ENCODE data around the gene MORC1.

Gene MORC1

GRCh38 chr3:109026821-109027220 lies 91.1 kb downstream of the MORC1 start:
- no peak for DNase-seq

GRCh38 chr3:109025896-109026295 lies 92.0 kb downstream of the MORC1 start:
- DNase-seq, result no peak

GRCh38 chr3:109023656-109024254 lies 94.2 kb downstream of the MORC1 start:
- DNase-seq, result peak; percentile 73

- no peak for DNase-seq
Observed at GRCh38 chr3:109023167-109023566, 94.8 kb downstream of the MORC1 start.

GRCh38 chr3:109021556-109021955 lies 96.4 kb downstream of the MORC1 start:
- DNase-seq, result no peak

- no peak for DNase-seq
Observed at GRCh38 chr3:109018828-109019227, 99.1 kb downstream of the MORC1 start.

GRCh38 chr3:109005443-109005842 lies 112.5 kb downstream of the MORC1 start:
- no peak for DNase-seq

GRCh38 chr3:108998436-108998835 lies 119.5 kb downstream of the MORC1 start:
- DNase-seq, result no peak

- no peak for DNase-seq
Observed at GRCh38 chr3:108985844-108986243, 132.1 kb downstream of the MORC1 start.

GRCh38 chr3:108983051-108983450 lies 134.9 kb downstream of the MORC1 start:
- no peak for DNase-seq

- DNase-seq, result no peak
Observed at GRCh38 chr3:108976058-108976457, 141.9 kb downstream of the MORC1 start.

GRCh38 chr3:108973019-108973418 lies 144.9 kb downstream of the MORC1 start:
- DNase-seq, result no peak

GRCh38 chr3:108972482-108972881 lies 145.5 kb downstream of the MORC1 start:
- DNase-seq, result no peak

GRCh38 chr3:108970561-108970960 lies 147.4 kb downstream of the MORC1 start:
- no peak for DNase-seq

- no peak for DNase-seq
Observed at GRCh38 chr3:108966773-108967172, 151.2 kb downstream of the MORC1 start.

GRCh38 chr3:108959017-108959416 lies 158.9 kb downstream of the MORC1 start:
- DNase-seq, result no peak

GRCh38 chr3:108953700-108954099 lies 164.2 kb downstream of the MORC1 start, which contains the start of gene GUCA1C:
Gene GUCA1C, minus strand, starts transcription at chr3:108953879. Its CDS starts 117 bp downstream, at chr3:108953762.
- no peak for DNase-seq

GRCh38 chr3:108953210-108953609 lies 164.7 kb downstream of the MORC1 start:
- no peak for DNase-seq

GRCh38 chr3:108951820-108952501 lies 166.0 kb downstream of the MORC1 start:
- no peak for DNase-seq

- no peak for DNase-seq
Observed at GRCh38 chr3:108947855-108948254, 170.1 kb downstream of the MORC1 start.

GRCh38 chr3:108946292-108947285 lies 171.3 kb downstream of the MORC1 start:
- no peak for DNase-seq

GRCh38 chr3:108940568-108941263 lies 177.2 kb downstream of the MORC1 start:
- DNase-seq, result no peak

- DNase-seq, result no peak
Observed at GRCh38 chr3:108940166-108940565, 177.8 kb downstream of the MORC1 start.
